ENCODE measurements around the gene INPP4B. TPM values are rescaled to one million over a fixed set of nuclear protein-coding genes. Genes with fewer than 3 reads are reported as not detected.

The INPP4B gene
- total RNA-seq, 1 experiment from 2014 or later: 41.0 TPM

DNA sequence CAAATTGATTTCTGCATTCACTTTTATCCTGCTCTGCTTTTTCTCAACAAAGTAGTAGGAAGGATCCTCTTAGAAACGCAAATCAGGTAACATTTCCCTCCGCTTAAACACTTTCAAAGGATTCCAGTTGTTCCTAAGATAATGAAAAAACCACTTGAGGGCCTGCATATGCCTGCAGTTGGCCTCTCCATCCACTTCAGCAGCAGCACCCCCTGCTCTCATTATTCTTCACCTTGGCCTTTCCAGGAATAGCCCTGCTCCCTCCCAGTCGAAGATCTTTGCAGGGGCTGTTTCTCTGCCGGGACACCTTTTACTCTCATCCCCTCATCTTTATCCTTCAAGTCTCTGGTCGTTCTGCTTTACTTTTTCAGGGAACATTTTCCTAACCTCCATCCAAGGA is 314.0 kb downstream of the INPP4B start:
- no peak overlapping the region for H3K4me2 ChIP-seq (ENCODE audit: low read length)
- H2AFZ ChIP-seq (ENCODE audit: low read length): no peak overlapping the region
- ChIA-PET POLR2A (ENCODE audit: unreplicated experiment) (no interaction called here), CTCF (no interaction called here)
- intact Hi-C loops (cut with micrococcal nuclease): no loop called here
- H3F3A ChIP-seq (ENCODE audit: low read length, unreplicated experiment): no peaks in the 10 kb centered on the region
- no peaks in the 10 kb centered on the region for H3K79me2 ChIP-seq (ENCODE audit: low read length)
- no peaks in the 10 kb centered on the region for H4K20me1 ChIP-seq (ENCODE audit: low read length)
- no peaks in the 10 kb centered on the region for H3K27me3 ChIP-seq (ENCODE audit: low read length)
- H3K9ac ChIP-seq (ENCODE audit: low read length): no peak overlapping the region
- H3K9me2 ChIP-seq (replicated peaks; ENCODE audit: low read length): no peaks in the 10 kb centered on the region
- H3K9me3 ChIP-seq (ENCODE audit: low read length): no peaks in the 10 kb centered on the region
- DNase-seq: no peak
- H3K36me3 ChIP-seq (ENCODE audit: low read depth, low read length): no peaks in the 10 kb centered on the region
- H3K27ac ChIP-seq (ENCODE audit: low read length): no peak overlapping the region
- peaks cover 18% of the 10 kb centered on the region for H3K4me1 ChIP-seq (ENCODE audit: insufficient read depth, low read length)
- no peak for ATAC-seq
- BruUV-seq (replicated peaks): no TSS peak
- TF ChIP-seq, protein P1, sequence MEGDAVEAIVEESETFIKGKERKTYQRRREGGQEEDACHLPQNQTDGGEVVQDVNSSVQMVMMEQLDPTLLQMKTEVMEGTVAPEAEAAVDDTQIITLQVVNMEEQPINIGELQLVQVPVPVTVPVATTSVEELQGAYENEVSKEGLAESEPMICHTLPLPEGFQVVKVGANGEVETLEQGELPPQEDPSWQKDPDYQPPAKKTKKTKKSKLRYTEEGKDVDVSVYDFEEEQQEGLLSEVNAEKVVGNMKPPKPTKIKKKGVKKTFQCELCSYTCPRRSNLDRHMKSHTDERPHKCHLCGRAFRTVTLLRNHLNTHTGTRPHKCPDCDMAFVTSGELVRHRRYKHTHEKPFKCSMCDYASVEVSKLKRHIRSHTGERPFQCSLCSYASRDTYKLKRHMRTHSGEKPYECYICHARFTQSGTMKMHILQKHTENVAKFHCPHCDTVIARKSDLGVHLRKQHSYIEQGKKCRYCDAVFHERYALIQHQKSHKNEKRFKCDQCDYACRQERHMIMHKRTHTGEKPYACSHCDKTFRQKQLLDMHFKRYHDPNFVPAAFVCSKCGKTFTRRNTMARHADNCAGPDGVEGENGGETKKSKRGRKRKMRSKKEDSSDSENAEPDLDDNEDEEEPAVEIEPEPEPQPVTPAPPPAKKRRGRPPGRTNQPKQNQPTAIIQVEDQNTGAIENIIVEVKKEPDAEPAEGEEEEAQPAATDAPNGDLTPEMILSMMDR (conservative IDR thresholded peaks at IDR 0.05; ENCODE audit: low read depth, low read length): no peak
- no peak for TF ChIP-seq EZH2 (IDR thresholded peaks at IDR 0.05; ENCODE audit: low read length, unreplicated experiment)
- TF ChIP-seq EZH2phosphoT487 (IDR thresholded peaks at IDR 0.05; ENCODE audit: borderline replicate concordance, low read length): no peak
- H3K4me3 ChIP-seq (ENCODE audit: low read length): no peak overlapping the region

GRCh38 chr4:142530728-142531127 is 315.4 kb downstream of the INPP4B start:
- H3K9me3 ChIP-seq (ENCODE audit: low read length): no peaks in the 10 kb centered on the region
- ChIA-PET POLR2A (ENCODE audit: unreplicated experiment) (no interaction called here), CTCF (no interaction called here)
- no peak for TF ChIP-seq EZH2phosphoT487 (IDR thresholded peaks at IDR 0.05; ENCODE audit: borderline replicate concordance, low read length)
- TF ChIP-seq, protein P1 (conservative IDR thresholded peaks at IDR 0.05; ENCODE audit: low read depth, low read length): no peak
- TF ChIP-seq EZH2 (IDR thresholded peaks at IDR 0.05; ENCODE audit: low read length, unreplicated experiment): no peak
- no peak overlapping the region for H3K4me2 ChIP-seq (ENCODE audit: low read length)
- no TSS peak for BruUV-seq (replicated peaks)
- H3K36me3 ChIP-seq (ENCODE audit: low read depth, low read length): no peaks in the 10 kb centered on the region
- no peaks in the 10 kb centered on the region for H3K79me2 ChIP-seq (ENCODE audit: low read length)
- H3F3A ChIP-seq (ENCODE audit: low read length, unreplicated experiment): no peaks in the 10 kb centered on the region
- H2AFZ ChIP-seq (ENCODE audit: low read length): no peak overlapping the region
- no peak for DNase-seq
- no peak for ATAC-seq
- no peaks in the 10 kb centered on the region for H4K20me1 ChIP-seq (ENCODE audit: low read length)
- peaks cover 16% of the 10 kb centered on the region for H3K4me1 ChIP-seq (ENCODE audit: insufficient read depth, low read length)
- intact Hi-C loops (cut with micrococcal nuclease): no loop called here
- H3K9ac ChIP-seq (ENCODE audit: low read length): no peak overlapping the region
- H3K27ac ChIP-seq (ENCODE audit: low read length): no peak overlapping the region
- no peaks in the 10 kb centered on the region for H3K27me3 ChIP-seq (ENCODE audit: low read length)
- no peak overlapping the region for H3K4me3 ChIP-seq (ENCODE audit: low read length)
- no peaks in the 10 kb centered on the region for H3K9me2 ChIP-seq (replicated peaks; ENCODE audit: low read length)

- no peak overlapping the region for H3K9ac ChIP-seq (ENCODE audit: low read length)
- no TSS peak for BruUV-seq (replicated peaks)
Observed at GRCh38 chr4:142528433-142528832, 317.7 kb downstream of the INPP4B start.

More at GRCh38 chr4:142528433-142528832, 317.7 kb downstream of the INPP4B start:
- DNase-seq (no peak), ATAC-seq (no peak)
- H4K20me1 ChIP-seq (ENCODE audit: low read length): no peaks in the 10 kb centered on the region
- no peaks in the 10 kb centered on the region for H3K36me3 ChIP-seq (ENCODE audit: low read depth, low read length)
- no peak overlapping the region for H3K4me2 ChIP-seq (ENCODE audit: low read length)
- no peaks in the 10 kb centered on the region for H3K79me2 ChIP-seq (ENCODE audit: low read length)
- H2AFZ ChIP-seq (ENCODE audit: low read length): no peak overlapping the region
- TF ChIP-seq, protein P1 (conservative IDR thresholded peaks at IDR 0.05; ENCODE audit: low read depth, low read length): no peak
- no peak for TF ChIP-seq EZH2phosphoT487 (IDR thresholded peaks at IDR 0.05; ENCODE audit: borderline replicate concordance, low read length)
- TF ChIP-seq EZH2 (IDR thresholded peaks at IDR 0.05; ENCODE audit: low read length, unreplicated experiment): no peak
- 0 out of 2 replicates have a peak, but pooled peaks cover under 1% of the 10 kb centered on the region for H3K4me1 ChIP-seq (ENCODE audit: insufficient read depth, low read length)
- CTCF ChIA-PET: no interaction called here
- intact Hi-C loops (cut with micrococcal nuclease): no loop called here
- H3K9me2 ChIP-seq (replicated peaks; ENCODE audit: low read length): no peaks in the 10 kb centered on the region
- H3K9me3 ChIP-seq (ENCODE audit: low read length): no peaks in the 10 kb centered on the region
- no peak overlapping the region for H3K4me3 ChIP-seq (ENCODE audit: low read length)
- no peak overlapping the region for H3K27ac ChIP-seq (ENCODE audit: low read length)
- H3K27me3 ChIP-seq (ENCODE audit: low read length): no peaks in the 10 kb centered on the region
- H3F3A ChIP-seq (ENCODE audit: low read length, unreplicated experiment): no peaks in the 10 kb centered on the region
- POLR2A ChIA-PET (ENCODE audit: unreplicated experiment): no interaction called here

Data from PC-3 (cell line).